HepG2 (cell line): ENCODE results near the gene TPSB2. TPM values are rescaled to one million over a fixed set of nuclear protein-coding genes. Genes with fewer than 3 reads are reported as not detected.
"Not testable (repeated sequence)": the region's sequence is repeated elsewhere in the genome, so short reads cannot be mapped to it uniquely, and the experiment has no call there.

ENCODE experiments used
- HDAC1 ChIP-seq: sonication (generic); formaldehyde crosslinking; IDR thresholded peaks from 2 replicates; pipeline ENCODE4 v1.5.1; 2020; ENCODE audit warnings: mild to moderate bottlenecking, missing genetic modification reagents
- HNRNPL ChIP-seq: fragments of 200-400 bp; formaldehyde crosslinking; IDR thresholded peaks from 2 replicates; pipeline ENCODE4 v1.6.1; 2017; ENCODE audit warnings: mild to moderate bottlenecking, low read depth, low read length
- LCORL ChIP-seq, 2 experiments: fragments of 450-650 bp in 1 of 2; sonication (generic) in 1 of 2; formaldehyde crosslinking in 1 of 2; IDR thresholded peaks; 2 replicates each; pipeline versions ENCODE4 v1.5.0 to v1.6.1; 2017 to 2020; ENCODE audit warnings: antibody characterized with exemption in 1 of 2, missing genetic modification reagents in 1 of 2
- REPIN1 ChIP-seq: sonication (generic); formaldehyde crosslinking; IDR thresholded peaks from 2 replicates; pipeline ENCODE4 v1.8.0; 2022; ENCODE audit warnings: missing genetic modification reagents, low read depth, mild to moderate bottlenecking, borderline replicate concordance
- RXRA ChIP-seq: sonication (generic); formaldehyde crosslinking; IDR thresholded peaks from 2 replicates; pipeline ENCODE4 v1.5.1; 2020; ENCODE audit warnings: missing genetic modification reagents
- SOX6 ChIP-seq, 2 experiments: fragments of 450-650 bp in 1 of 2; sonication (generic) in 1 of 2; formaldehyde crosslinking in 1 of 2; IDR thresholded peaks; 2 replicates each; pipeline versions ENCODE4 v1.4.0 to v1.6.1; 2017 to 2020; ENCODE audit warnings: antibody characterized with exemption in 1 of 2, mild to moderate bottlenecking in 1 of 2, missing genetic modification reagents in 1 of 2
- THAP11 ChIP-seq: IDR thresholded peaks from 2 replicates; pipeline ENCODE4 v1.6.1; 2016; ENCODE audit warnings: missing biosample characterization, missing genetic modification reagents
- ZGPAT ChIP-seq: IDR thresholded peaks from 2 replicates; pipeline ENCODE4 v1.6.1; 2016; ENCODE audit warnings: mild to moderate bottlenecking
- ZNF160 ChIP-seq: sonication (generic); formaldehyde crosslinking; IDR thresholded peaks from 2 replicates; pipeline ENCODE4 v1.8.0; 2022; ENCODE audit warnings: mild to moderate bottlenecking, inconsistent platforms, missing genetic modification reagents
- ZNF768 ChIP-seq: sonication (generic); formaldehyde crosslinking; IDR thresholded peaks from 2 replicates; pipeline ENCODE4 v1.4.0; 2020; ENCODE audit warnings: missing genetic modification reagents
- polyA plus RNA-seq, 8 experiments: library from polyadenylated mRNA; depleted of rRNA in 3 of 8; stranded (reverse) in 7 of 8; unstranded in 1 of 8; fragments of >200 nt; fragmentation: Illumina TruSeq in 4 of 8; extraction: Trizol in 4 of 8; gene quantifications; 2 replicates each; pipeline versions ENCODE4 v1.2.1 to v1.2.3, GENCODE V29; 2011 to 2016; ENCODE audit warnings: low read depth in 4 of 8, missing spikeins in 1 of 8, mixed read lengths in 1 of 8; ENCODE audit not compliant: insufficient read depth in 1 of 8
- total RNA-seq, 5 experiments: library from RNA; depleted of rRNA; stranded (reverse); fragments of >200 nt; fragmentation: Illumina TruSeq; extraction: Trizol; gene quantifications; 2 replicates each; pipeline ENCODE4 v1.2.3, GENCODE V29; 2016; ENCODE audit warnings: low read depth in 1 of 5
- TF ChIP-seq, protein P1 (sequence below): sonication (generic); formaldehyde crosslinking; conservative IDR thresholded peaks from 2 replicates; pipeline ENCODE4 v1.4.0; 2020; ENCODE audit warnings: mild to moderate bottlenecking, missing genetic modification reagents, moderate library complexity
- TF ChIP-seq, protein P2 (sequence below): sonication (generic); formaldehyde crosslinking; IDR thresholded peaks from 2 replicates; pipeline ENCODE4 v1.9.0; 2022; ENCODE audit warnings: low read depth, missing genetic modification reagents
- TF ChIP-seq, protein P3 (sequence below): sonication (generic); formaldehyde crosslinking; IDR thresholded peaks from 2 replicates; pipeline ENCODE4 v1.5.1; 2020; ENCODE audit warnings: mild to moderate bottlenecking, missing genetic modification reagents, borderline replicate concordance

The TPSB2 gene
- total and polyA plus RNA-seq, 2 of the 13 experiments (the other 11 are each of a cell fraction or from before 2014, with no cell fraction given) = not detected

- TF ChIP-seq, protein P1, sequence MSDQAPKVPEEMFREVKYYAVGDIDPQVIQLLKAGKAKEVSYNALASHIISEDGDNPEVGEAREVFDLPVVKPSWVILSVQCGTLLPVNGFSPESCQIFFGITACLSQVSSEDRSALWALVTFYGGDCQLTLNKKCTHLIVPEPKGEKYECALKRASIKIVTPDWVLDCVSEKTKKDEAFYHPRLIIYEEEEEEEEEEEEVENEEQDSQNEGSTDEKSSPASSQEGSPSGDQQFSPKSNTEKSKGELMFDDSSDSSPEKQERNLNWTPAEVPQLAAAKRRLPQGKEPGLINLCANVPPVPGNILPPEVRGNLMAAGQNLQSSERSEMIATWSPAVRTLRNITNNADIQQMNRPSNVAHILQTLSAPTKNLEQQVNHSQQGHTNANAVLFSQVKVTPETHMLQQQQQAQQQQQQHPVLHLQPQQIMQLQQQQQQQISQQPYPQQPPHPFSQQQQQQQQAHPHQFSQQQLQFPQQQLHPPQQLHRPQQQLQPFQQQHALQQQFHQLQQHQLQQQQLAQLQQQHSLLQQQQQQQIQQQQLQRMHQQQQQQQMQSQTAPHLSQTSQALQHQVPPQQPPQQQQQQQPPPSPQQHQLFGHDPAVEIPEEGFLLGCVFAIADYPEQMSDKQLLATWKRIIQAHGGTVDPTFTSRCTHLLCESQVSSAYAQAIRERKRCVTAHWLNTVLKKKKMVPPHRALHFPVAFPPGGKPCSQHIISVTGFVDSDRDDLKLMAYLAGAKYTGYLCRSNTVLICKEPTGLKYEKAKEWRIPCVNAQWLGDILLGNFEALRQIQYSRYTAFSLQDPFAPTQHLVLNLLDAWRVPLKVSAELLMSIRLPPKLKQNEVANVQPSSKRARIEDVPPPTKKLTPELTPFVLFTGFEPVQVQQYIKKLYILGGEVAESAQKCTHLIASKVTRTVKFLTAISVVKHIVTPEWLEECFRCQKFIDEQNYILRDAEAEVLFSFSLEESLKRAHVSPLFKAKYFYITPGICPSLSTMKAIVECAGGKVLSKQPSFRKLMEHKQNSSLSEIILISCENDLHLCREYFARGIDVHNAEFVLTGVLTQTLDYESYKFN (CRISPR knock-in tag) = peak; percentile 72
- TF ChIP-seq ZNF768 (CRISPR knock-in tag) = peak; percentile 12; the same call in 1 of the 2 replicates
- 0 out of 2 replicates have a peak, but pooled peaks have one; percentile 27 for TF ChIP-seq ZNF160 (CRISPR knock-in tag)
- TF ChIP-seq, protein P2, sequence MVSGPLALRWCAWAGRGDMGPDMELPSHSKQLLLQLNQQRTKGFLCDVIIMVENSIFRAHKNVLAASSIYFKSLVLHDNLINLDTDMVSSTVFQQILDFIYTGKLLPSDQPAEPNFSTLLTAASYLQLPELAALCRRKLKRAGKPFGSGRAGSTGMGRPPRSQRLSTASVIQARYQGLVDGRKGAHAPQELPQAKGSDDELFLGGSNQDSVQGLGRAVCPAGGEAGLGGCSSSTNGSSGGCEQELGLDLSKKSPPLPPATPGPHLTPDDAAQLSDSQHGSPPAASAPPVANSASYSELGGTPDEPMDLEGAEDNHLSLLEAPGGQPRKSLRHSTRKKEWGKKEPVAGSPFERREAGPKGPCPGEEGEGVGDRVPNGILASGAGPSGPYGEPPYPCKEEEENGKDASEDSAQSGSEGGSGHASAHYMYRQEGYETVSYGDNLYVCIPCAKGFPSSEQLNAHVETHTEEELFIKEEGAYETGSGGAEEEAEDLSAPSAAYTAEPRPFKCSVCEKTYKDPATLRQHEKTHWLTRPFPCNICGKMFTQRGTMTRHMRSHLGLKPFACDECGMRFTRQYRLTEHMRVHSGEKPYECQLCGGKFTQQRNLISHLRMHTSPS (CRISPR knock-in tag) = peak; percentile 87
- peak; percentile 73 for TF ChIP-seq REPIN1 (CRISPR knock-in tag)
- peak; percentile 12; the same call in 1 of the 2 replicates for TF ChIP-seq RXRA (CRISPR knock-in tag)
- peak; percentile 86 for TF ChIP-seq HNRNPL
- peak; percentile 75 for TF ChIP-seq HDAC1 (CRISPR knock-in tag)
- peak; percentile 98 for TF ChIP-seq LCORL (IDR thresholded peaks at IDR 0.05)
- TF ChIP-seq LCORL (CRISPR knock-in tag; IDR thresholded peaks at IDR 0.05); SOX6 (IDR thresholded peaks at IDR 0.05): not testable (repeated sequence)
- TF ChIP-seq THAP11 (CRISPR knock-in tag) = 0 out of 2 replicates have a peak, but pooled peaks have one; percentile 30
- TF ChIP-seq, protein P3, sequence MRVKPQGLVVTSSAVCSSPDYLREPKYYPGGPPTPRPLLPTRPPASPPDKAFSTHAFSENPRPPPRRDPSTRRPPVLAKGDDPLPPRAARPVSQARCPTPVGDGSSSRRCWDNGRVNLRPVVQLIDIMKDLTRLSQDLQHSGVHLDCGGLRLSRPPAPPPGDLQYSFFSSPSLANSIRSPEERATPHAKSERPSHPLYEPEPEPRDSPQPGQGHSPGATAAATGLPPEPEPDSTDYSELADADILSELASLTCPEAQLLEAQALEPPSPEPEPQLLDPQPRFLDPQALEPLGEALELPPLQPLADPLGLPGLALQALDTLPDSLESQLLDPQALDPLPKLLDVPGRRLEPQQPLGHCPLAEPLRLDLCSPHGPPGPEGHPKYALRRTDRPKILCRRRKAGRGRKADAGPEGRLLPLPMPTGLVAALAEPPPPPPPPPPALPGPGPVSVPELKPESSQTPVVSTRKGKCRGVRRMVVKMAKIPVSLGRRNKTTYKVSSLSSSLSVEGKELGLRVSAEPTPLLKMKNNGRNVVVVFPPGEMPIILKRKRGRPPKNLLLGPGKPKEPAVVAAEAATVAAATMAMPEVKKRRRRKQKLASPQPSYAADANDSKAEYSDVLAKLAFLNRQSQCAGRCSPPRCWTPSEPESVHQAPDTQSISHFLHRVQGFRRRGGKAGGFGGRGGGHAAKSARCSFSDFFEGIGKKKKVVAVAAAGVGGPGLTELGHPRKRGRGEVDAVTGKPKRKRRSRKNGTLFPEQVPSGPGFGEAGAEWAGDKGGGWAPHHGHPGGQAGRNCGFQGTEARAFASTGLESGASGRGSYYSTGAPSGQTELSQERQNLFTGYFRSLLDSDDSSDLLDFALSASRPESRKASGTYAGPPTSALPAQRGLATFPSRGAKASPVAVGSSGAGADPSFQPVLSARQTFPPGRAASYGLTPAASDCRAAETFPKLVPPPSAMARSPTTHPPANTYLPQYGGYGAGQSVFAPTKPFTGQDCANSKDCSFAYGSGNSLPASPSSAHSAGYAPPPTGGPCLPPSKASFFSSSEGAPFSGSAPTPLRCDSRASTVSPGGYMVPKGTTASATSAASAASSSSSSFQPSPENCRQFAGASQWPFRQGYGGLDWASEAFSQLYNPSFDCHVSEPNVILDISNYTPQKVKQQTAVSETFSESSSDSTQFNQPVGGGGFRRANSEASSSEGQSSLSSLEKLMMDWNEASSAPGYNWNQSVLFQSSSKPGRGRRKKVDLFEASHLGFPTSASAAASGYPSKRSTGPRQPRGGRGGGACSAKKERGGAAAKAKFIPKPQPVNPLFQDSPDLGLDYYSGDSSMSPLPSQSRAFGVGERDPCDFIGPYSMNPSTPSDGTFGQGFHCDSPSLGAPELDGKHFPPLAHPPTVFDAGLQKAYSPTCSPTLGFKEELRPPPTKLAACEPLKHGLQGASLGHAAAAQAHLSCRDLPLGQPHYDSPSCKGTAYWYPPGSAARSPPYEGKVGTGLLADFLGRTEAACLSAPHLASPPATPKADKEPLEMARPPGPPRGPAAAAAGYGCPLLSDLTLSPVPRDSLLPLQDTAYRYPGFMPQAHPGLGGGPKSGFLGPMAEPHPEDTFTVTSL (CRISPR knock-in tag) = peak; percentile 33; the same call in 1 of the 2 replicates
- peak; percentile 30; the same call in 1 of the 2 replicates for TF ChIP-seq ZGPAT (CRISPR knock-in tag)
- peak; percentile 56 for TF ChIP-seq SOX6 (CRISPR knock-in tag; IDR thresholded peaks at IDR 0.05)
Measured at GRCh38 chr16:1271724-1272413, 41.9 kb upstream of the TPSB2 start (continued).
